OCI-LY1 (cell line): ENCODE data around the gene ASTL.

Source experiments
- CTCF ChIP-seq: fragments of 200-600 bp; sonication (generic), shearing (Covaris generic); IDR thresholded peaks from 2 replicates; pipeline ENCODE4 v1.5.1; 2017; ENCODE audit warnings: mild to moderate bottlenecking, antibody characterized with exemption, low read length, moderate library complexity, mixed read lengths
- EZH2 ChIP-seq: fragments of 200-600 bp; sonication (generic), shearing (Covaris generic); IDR thresholded peaks from 2 replicates; pipeline ENCODE4 v1.8.0; 2017; ENCODE audit warnings: borderline replicate concordance, mixed run types, mild to moderate bottlenecking, antibody characterized with exemption, low read length, moderate library complexity, mixed read lengths

- TF ChIP-seq EZH2 (no peak), CTCF (no peak)
Observed at GRCh38 chr2:96082211-96083063, 55.9 kb downstream of the ASTL start.
